GM18498 (cell line): ENCODE measurements around the gene EML1.

Source experiments
- ATAC-seq: cut with Tn5 transposase; IDR thresholded peaks from one replicate; pipeline ENCODE4 v1.9.1; 2021; ENCODE audit warnings: mild to moderate bottlenecking, moderate library complexity; ENCODE audit not compliant: unreplicated experiment

EML1 gene

DNA sequence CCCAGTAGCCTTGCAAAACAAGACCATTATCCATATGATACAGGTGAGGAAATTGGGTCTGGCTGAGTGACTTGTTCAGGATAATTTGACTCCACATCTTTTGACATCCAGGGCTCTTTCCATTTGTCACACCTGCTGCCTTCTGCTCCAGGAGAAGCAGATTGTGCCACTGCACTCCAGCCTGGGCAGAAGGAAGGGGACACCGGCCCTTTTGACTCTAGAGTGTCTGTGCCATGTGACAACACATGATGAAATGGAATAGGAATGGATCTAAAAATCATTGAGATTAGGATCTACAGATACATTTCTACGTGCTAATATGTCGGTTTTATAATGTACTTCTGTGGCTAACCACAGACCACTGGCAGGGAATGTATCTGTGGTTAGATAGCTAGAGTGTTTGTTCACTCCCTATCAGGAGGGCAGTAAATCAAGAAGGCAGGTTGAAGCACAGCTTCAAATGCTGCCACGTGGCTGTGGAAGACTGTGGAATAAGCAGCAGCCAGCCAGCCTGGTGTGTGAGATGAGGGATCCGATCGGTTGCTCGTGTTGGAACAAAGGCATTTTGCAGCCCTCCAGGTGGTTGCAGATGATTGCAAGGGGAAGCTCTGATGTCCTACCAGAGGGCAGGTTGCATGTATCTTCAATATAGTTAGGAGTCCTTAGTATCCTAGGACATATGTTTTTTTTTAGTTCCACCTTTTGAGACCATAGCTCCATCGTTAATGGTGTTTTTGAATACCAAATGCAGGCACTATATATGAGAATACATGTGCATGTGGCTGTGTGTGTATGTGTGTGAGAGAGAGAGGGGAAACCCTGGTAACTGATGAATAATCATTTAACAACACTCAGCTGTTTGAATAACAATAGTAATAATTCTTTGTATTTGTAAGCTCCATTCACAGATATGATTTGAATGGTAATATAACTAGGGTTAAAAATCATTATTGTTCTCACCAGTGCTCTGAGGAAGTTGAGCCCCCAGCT, 28.6 kb downstream of the EML1 start:
- no peak for ATAC-seq

DNA sequence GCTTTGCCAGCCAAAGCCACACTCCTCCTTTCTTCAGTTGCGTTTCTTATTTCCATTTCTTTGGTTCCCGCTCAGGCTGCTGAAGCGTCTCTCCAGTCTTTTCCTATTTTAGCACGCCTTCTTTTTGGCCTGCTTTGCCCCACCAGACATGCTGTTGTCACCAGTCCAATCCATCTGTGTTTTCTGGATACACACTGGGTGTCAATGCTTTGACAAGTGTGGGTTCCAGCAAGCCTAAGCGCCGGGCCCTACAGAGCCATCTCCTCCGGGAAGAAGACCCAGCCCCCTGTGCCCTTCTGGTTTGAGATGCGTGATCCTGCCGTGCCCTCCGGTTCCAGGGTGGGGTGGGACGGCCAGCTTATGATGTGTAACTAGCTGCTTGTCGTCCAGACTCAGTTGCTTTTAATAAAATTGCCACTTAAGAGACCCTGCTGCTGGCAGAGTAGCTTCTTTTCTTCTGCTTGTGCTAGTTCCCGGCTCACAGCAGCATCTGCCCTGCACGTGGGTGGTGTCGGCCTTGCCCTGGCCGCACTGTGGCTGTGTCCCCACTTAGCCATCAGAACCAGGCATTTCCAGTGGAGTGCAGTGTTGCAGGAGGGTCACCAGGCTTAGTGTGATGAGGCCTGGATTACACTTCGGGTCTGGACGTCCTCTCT, 29.7 kb downstream of the EML1 start:
- ATAC-seq, result no peak

DNA sequence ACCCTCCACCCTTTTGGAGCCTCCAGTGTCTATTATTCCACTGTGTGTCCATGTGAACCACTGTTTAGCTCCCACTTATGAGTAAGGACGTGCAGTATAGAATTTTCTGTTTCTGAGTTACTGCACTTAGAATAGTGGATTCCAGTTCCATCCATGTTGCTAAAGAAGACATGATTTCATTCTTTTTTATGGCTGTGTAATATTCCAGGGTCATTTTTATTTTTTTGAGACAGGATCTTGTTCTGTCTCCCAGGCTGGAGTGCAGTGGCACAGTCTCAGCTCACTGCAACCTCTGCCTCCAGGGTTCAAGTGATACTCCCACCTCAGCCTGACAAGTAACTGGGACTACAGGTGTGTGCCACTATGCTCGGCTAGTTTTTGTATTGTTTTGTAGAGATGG, 31.6 kb downstream of the EML1 start:
- no peak for ATAC-seq

DNA sequence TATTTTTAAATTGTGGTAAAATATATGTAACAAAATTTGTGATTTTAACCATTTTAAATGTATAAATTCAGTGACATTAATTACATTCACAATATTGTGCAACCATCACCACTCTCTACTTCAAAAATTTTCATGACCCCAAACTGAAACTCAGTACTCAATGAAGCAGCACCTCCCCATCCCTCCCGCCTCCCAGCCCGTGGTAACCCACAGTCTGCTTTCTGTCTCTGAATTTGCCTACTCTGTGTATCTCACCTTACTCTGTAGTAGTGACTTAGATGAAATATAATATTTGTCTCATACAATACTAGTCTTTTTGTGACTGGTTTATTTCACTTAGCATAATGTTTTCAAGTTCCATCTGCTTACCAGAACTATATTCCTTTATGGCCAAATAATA, 36.2 kb downstream of the EML1 start:
- ATAC-seq, result no peak

DNA sequence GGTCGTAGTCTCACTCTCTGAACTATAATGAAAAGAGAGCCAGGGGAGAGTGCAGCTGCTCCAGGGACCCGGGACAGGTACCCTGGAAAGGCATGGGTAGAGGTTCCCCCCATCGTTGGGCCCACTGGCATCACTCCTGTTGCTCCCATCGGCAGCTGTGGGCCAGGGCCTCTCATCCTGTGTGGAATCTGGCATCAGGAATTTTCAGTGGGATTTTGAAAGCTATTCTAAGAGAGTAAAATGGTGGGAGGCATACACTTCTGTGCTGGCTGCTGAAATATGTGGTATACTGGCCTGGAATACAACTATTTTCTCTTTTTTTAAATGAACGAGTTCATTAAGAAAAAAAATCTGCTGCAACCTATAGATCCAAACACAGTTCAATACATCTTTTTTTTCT, 38.1 kb downstream of the EML1 start:
- ATAC-seq, result no peak

DNA sequence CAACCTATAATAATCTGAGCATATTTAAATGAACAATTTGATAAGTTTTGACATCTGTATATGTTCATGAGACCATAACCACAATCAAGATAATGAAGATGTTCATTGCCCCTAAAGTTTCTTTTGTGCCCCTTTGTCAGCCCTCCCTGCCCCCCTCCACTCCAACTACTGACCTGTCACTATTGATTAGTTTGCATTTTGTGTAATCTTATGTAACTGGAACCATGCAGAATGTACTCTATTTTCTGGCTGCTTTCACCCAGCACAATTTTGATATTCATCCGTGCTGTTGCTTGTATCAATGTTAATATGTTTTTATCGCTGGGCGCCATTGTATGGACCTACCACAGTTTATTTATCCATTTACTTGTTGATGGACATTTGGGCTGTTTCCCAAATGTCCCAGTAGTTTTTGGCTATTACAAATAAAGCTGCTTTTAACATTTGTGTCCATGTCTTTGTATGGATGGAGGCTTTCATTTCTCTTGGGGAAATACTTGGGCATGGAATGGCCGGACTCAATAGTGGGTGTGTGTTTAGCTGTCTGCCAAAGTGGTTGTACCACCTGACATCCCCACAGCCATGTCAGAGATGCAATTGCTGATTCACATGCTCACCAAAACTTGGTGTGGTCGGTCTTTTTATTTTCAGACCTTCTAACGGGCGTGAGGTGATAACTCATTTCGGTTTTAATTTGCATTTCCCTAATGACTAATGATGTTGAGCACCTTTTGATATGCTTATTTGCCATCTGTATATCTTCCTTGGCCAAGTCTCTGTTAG, 38.9 kb downstream of the EML1 start:
- no peak for ATAC-seq

DNA sequence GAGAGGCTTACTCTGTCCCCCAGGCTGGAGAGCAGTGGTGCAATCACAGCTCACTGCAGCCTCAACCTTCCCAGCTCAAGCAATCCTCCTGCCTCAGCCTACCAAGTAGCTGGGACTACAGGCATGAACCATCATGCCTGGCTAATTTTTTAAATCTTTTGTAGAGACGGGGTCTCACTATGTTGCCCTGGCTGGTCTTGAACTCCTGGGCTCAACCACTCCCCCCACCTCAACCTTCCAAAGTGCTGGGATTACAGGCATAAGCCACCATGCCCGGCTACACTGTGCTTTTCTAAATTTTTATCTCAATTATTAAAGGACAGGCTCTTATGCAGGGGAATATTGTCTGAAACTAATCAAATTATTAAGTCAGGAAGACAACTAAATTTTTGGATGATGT, 44.6 kb downstream of the EML1 start:
- ATAC-seq, result no peak

DNA sequence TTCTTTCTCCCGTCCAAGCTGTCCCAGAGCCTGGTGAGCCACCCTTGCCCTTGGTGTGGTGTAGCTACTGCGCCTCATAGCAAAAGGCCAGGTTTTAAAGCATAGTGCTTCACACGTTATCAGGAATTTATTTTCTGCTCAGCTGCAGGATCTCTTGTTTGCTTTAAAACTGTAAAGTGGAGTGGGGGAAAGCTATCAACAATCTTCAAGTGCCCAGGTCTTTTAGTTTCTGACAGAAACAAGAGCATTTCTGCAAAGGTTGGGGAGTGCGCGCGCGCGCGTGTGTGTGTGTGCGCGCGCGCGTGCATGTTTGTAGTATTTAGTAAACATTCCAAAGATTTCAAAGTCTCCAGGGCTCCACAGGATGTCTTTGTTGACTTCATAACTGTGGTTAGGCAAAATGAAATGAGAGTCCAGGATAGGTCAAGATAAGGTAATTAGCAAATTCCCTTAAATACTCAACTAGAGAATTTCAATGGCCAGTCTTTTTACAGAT, 45.5 kb downstream of the EML1 start:
- ATAC-seq, result no peak

DNA sequence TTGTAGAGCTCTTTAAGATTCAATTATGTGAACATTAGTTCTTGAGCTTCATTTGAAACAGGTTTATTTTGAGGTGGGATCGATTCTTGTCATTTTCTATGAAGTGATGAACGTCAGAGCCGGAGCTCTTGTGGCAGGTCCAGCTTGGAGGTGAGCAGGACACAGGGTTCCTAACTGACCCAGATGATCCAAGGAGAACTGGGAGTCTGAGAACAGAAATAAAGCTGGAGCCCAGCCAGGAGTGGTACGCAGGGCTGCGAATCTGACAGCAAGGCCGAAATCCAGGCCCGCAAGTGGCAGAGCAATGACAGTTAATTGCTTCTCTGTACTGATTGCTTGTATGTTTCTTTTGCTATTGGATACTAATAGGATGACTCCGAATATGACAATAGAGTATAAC, 46.5 kb downstream of the EML1 start:
- ATAC-seq, result no peak

DNA sequence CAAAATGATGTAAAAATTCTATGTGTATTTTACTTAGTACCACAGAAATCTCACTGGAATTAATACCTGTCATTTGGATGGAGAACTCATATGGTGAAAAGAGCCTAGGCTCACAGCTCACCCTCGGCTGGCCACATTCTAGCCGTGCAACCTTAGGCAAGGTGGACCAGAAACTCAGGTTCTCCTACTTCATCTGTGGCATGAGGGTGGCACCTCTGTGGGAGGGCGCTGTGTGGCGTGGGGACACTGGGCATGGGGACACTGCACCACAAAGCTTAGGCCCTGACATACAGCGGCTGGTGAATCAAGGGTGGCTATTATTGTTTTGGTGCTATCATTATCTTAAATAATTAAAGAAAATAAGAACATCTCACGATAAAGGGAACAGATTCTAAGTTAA, 47.1 kb downstream of the EML1 start:
- ATAC-seq, result no peak

DNA sequence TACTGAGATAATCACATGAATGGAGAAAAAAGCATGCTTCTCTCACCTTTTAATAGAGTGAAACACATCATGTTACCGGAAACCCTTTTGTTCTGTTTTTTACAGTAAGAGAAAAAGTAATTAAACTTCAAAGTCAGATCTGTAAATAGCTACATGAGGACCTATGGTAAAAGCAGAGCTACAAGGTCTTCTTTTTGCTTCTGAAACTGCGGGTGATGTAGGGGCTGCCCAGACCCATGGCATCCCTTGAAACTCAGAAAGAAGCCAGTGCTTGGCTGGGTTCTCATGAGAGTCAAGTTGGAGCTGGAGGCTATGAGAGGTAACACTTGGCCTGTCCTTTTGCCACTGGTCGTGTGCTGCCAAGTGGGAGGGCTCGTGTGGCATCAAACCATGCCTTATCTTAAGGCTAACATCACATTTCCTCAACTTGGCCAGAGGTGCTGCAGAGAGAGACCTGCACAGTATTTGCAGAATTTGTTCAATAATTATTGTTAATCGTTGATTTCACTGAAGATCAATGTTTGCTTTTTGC, 47.6 kb downstream of the EML1 start:
- ATAC-seq, result no peak

DNA sequence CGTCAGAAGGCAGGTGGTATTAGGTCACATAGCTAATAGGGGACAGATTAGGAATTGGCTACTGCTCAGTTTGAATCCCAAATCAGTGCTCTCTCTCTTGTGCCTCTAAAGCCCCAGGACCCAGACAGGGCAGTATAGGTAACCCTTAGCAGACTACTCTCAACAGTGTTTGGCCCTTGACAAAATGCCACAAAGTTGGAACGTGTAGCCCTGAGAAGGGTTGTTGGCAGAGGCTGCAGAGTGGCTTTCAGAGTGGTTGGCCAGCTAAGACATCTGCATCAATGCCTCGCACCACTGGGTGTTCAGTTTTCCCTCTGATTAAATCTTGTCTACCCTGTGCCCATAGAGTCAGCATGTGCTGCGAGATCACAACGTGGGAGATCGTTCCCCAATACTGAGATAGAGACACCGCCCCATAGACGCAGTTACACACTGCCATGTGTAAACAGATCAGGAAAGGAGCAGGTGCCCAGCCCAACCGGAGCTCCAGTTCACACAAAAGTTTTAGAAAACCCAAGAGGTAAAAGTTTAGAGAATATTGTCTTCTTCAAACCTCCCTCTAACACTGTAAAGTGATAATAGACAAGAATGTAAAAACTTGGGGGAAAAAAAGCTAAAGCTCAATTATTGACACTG, 48.3 kb downstream of the EML1 start:
- ATAC-seq, result no peak

DNA sequence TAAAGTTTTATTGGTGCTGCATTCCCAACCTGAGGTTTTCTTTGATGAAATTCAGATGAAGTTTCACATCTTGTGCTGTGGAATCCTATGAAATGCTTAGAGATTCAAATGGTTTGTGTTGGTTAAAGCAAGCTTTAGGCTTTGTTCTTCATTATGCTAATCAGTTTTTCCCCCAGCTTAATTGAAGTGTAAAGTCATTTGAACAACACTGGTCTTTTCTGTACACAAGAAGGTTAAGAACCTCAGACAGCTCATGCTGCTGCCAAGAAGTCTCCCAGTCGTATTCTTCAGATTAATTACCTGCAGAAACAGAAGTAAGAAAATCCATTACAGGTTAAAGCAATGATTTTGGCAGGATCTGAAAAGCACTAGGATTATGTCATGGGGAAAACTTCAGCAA, 48.9 kb downstream of the EML1 start:
- ATAC-seq, result no peak

DNA sequence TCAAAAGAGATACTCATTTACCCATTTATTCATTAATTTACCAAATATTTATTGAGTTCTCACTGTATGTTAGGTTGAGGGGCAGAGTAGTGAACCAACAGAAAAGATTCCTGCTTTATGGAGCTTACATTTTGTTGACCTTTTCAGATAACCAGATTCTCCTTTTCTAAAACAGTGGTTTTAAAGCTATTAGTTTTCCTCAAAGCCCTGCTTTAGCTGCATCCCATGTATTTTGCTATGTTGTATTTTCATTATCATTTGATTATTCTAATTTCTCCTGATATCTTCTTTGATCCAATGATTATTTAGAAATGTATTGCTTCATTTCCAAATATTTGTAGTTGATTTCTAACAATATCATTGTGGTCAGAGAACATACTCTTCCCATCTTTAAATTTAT, 53.6 kb downstream of the EML1 start:
- ATAC-seq, result no peak

DNA sequence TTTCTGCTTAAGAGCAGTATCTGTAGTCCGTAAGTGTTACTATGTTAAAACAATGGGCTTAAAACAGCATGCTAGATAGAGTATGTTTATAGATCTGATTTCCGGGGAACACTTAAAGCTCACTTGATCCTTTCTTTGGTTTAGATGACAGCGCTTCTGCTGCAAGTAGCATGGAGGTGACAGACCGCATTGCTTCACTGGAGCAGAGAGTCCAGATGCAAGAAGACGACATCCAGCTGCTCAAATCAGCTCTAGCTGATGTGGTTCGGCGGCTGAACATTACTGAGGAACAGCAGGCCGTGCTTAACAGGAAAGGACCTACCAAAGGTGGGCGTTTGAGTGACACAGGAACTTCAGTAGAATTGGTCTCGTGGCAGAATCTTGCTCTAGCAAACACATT, 57.5 kb downstream of the EML1 start:
- no peak for ATAC-seq

DNA sequence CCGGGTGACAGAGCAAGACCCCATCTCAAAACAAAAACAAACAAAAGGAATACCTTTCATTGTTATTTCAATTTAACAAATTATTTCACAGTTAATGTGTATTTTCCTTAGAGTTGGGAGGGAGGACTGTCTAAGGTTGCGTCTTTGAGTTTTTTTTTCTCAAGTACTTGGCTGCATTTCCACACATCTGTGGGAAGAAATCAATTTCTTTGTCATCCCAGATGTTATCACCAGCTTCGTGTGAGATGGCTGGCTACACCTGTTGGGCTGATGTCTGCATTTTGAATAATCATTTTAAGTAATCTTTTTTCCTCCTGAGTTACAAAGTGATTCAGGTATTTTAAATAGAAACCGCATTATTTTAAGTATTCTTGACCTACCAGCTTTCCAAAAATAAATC, 59.4 kb downstream of the EML1 start:
- no peak for ATAC-seq

DNA sequence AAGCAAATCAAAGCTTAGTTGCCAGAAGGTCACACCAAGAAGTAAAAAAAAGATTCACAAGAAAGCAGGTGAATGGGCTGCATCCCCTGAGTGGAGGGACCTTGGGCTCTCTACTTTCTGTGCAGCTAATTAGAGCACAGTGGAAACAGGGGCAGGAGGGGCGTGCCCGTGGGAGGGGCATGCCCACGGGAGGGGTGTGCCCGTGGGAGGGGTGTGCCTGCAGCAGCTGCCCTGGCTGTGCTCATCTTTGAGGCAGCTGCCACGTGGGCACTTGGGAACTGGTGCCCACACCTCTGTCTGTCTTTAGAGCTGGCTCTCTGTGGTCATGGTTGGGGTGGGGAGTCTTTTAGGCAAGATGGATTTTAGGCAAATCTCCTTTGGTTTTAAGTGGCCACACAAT, 60.0 kb downstream of the EML1 start:
- ATAC-seq, result no peak

DNA sequence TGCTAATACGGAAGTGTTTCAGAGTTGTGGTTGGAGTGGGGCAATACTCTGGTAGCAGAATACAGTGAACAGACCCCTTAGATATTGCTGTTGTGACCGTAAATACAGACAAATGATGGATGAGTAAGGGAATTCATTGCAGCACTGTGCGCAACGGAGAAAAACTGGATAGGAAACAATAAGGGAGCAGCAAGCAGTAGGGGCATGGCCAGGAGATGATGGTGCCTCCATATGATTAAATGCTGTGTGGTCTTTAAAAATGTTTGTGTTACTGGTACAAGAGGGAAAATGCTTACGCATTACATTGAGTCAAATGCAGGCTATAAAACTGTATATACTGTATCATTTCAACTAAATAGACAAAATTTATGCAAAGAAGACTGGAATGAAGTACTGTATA, 61.6 kb downstream of the EML1 start:
- ATAC-seq, result no peak

DNA sequence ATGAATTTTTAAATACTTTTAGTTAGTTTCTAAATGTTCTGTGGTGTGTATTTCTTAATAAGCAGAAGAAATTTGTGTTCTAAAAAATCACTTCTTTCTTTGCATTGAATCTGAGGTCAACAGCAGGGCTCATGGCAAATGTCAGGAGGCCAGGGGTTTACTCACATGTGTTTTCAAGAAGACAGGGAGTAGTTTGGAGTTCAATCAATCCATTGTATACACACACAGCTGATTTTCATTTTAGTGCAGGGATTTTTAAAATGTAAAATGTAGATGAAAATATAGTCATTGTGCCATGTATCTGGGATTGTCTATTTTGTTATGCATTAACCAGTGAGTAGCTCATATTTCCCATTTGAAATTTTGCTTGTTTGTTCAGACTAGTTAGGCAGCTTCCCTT, 62.1 kb downstream of the EML1 start:
- ATAC-seq, result no peak

DNA sequence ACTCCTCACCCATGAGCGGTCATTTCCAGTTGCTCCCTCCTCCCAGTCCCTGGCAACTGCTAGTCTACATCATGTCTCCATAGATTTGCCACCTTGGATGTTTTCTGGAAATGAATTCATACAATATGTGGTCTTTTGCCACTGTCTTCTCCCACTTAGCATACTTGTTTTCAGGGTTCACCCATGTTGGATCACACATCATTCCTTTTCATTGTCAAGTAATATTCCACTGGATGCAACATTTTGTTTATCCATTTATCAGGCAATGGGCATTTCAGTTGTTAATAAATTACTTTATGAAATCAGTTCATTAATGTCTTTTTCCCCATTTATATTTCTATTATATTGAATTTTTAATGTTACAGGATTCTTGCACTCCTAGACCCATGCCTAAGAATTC, 64.3 kb downstream of the EML1 start:
- ATAC-seq, result no peak

DNA sequence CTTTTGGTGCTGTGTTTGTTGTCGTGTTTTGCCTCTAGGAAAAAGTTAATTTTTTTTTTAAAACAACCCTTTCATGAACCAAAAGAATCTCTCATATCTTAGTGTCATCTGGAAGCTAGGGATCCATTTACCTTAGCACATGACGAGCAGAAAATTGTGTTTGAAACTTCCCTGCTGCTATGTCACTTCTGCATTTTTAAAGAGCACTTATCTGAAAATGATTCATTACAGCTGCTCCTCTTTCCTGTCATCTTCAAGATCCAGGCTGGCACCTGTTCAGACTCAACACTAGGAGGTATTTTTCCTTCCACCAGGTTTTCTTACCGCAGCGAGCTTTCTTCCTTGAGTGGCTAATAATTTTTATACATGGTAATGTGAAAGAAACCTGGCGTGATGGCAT, 67.0 kb downstream of the EML1 start:
- no peak for ATAC-seq
